GM18520 (cell line): ENCODE data around the gene SLC25A41.

Experiments used
- ATAC-seq: cut with Tn5 transposase; IDR thresholded peaks from one replicate; pipeline ENCODE4 v1.9.1; 2021; ENCODE audit not compliant: unreplicated experiment

SLC25A41 gene

GRCh38 chr19:6433663-6434062 lies at the start of gene SLC25A41:
Gene SLC25A41, minus strand, starts transcription at chr19:6433763. Its CDS starts 70 bp downstream, at chr19:6433693.
- ATAC-seq, result no peak

- ATAC-seq, result no peak
Measured at GRCh38 chr19:6483235-6483634, 49.7 kb upstream of the SLC25A41 start.

GRCh38 chr19:6482343-6482686 lies 48.8 kb upstream of the SLC25A41 start:
- no peak for ATAC-seq

- ATAC-seq, result peak; percentile 45
Measured at GRCh38 chr19:6481541-6482342, 48.2 kb upstream of the SLC25A41 start, which contains the start of gene DENND1C. Gene DENND1C, minus strand, starts transcription at chr19:6481787. Its CDS starts 92 bp downstream, at chr19:6481695.

GRCh38 chr19:6480848-6481415 lies 47.4 kb upstream of the SLC25A41 start:
- ATAC-seq, result peak; percentile 11

- ATAC-seq, result no peak
Measured at GRCh38 chr19:6479836-6480398, 46.4 kb upstream of the SLC25A41 start.

- ATAC-seq, result no peak
Measured at GRCh38 chr19:6478815-6479214, 45.3 kb upstream of the SLC25A41 start.

GRCh38 chr19:6476896-6477431 lies 43.4 kb upstream of the SLC25A41 start:
- ATAC-seq, result no peak

GRCh38 chr19:6476155-6476895 lies 42.8 kb upstream of the SLC25A41 start:
- ATAC-seq, result no peak

GRCh38 chr19:6475321-6476108 lies 42.0 kb upstream of the SLC25A41 start:
- no peak for ATAC-seq

- ATAC-seq, result no peak
Measured at GRCh38 chr19:6473647-6474046, 40.1 kb upstream of the SLC25A41 start.

GRCh38 chr19:6472713-6473112 lies 39.1 kb upstream of the SLC25A41 start:
- ATAC-seq, result no peak

- ATAC-seq, result no peak
Measured at GRCh38 chr19:6471076-6471475, 37.5 kb upstream of the SLC25A41 start.

- no peak for ATAC-seq
Measured at GRCh38 chr19:6470173-6470572, 36.6 kb upstream of the SLC25A41 start.

- no peak for ATAC-seq
Measured at GRCh38 chr19:6467384-6467783, 33.8 kb upstream of the SLC25A41 start.

- no peak for ATAC-seq
Measured at GRCh38 chr19:6466526-6467248, 33.1 kb upstream of the SLC25A41 start.

GRCh38 chr19:6465663-6466062 lies 32.1 kb upstream of the SLC25A41 start:
- no peak for ATAC-seq

- no peak for ATAC-seq
Measured at GRCh38 chr19:6465006-6465405, 31.4 kb upstream of the SLC25A41 start.

GRCh38 chr19:6464070-6464873 lies 30.7 kb upstream of the SLC25A41 start, which contains the start of gene CRB3:
Gene CRB3, plus strand, starts transcription at chr19:6464271. Its CDS starts 431 bp downstream, at chr19:6464702.
- ATAC-seq, result no peak
